ENCODE measurements around the gene USP21. TPM values are rescaled to one million over a fixed set of nuclear protein-coding genes. Genes with fewer than 3 reads are reported as not detected.
A peak's percentile ranks its signal among the peaks of the same experiment; 100 is the strongest.

Gene USP21, protein sequence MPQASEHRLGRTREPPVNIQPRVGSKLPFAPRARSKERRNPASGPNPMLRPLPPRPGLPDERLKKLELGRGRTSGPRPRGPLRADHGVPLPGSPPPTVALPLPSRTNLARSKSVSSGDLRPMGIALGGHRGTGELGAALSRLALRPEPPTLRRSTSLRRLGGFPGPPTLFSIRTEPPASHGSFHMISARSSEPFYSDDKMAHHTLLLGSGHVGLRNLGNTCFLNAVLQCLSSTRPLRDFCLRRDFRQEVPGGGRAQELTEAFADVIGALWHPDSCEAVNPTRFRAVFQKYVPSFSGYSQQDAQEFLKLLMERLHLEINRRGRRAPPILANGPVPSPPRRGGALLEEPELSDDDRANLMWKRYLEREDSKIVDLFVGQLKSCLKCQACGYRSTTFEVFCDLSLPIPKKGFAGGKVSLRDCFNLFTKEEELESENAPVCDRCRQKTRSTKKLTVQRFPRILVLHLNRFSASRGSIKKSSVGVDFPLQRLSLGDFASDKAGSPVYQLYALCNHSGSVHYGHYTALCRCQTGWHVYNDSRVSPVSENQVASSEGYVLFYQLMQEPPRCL
- total RNA-seq (10 to 100 TPM; 49.5 to 51.2 TPM), polyA plus RNA-seq (ENCODE audit: insufficient read depth, low read depth, low replicate concordance) (45.6 TPM)
- long read RNA-seq, donor 1, transcript USP21-201 (13 exons, 2,195 nt), result major isoform, 5 of 14 reads
- long read RNA-seq, donor 1, partial matches to known transcripts, result 8 of 14 reads
- long read RNA-seq, donor 1, other reads (novel, unspliced or antisense), result 0 of 14 reads
- long read RNA-seq, donor 2, transcript USP21-201 (13 exons, 2,195 nt), result major isoform, 5 of 8 reads
- long read RNA-seq, donor 2, partial matches to known transcripts, result 0 of 8 reads
- long read RNA-seq, donor 2, other reads (novel, unspliced or antisense), result 0 of 8 reads

DNA sequence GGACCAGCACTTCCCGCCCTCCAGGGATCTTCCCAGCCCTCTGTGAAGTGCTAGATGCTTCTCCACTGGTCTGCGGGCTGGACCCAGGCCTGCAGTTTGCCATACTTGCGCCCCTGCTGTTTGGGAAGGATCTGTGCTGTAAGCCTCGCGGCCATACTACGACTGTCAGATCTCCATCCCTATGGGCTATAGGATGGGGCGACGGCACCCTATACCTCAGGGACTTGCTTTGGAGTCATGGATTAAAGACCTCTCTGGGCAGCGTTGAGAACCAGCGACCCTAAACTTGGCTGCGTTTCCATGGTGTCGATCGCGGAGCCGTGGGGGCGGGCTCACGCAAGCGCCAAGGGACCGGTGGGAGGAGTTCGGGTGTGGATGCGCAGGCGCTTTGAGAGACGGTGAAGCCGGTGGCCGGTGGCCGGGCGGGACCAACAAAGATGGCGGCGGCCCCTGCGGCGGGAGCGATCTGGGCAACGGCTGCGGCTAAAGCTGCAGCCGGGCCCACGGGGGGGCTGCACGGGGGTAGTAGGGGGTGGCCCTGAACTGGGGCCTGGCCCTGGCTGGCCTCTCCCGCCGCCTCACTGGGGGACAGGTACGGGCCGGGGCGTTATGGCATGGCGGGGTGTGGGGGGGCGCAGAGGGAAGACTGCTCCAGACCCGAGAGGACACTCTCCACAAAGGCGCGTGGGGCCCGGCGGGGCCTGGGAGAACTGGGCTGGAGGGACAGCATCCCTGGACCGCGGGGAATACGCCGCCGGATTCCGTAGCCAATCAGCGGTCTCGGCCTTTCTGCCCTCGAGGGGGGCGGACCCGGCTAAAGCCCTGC lies at the start of gene USP21:
Gene USP21, plus strand, starts transcription at position 414 of the 826 bp plus-strand sequence. CDS start 1,141 bp downstream, outside the sequence.
- H3K9me3 ChIP-seq, result no peaks in the 10 kb centered on the region
- no peaks in the 10 kb centered on the region for H3K27me3 ChIP-seq
- peak within 1 kb of the TSS; percentile 90 to 91 for H3K27ac ChIP-seq
- intact Hi-C loops (cut with DNase I; ENCODE audit: low total_unique reads), result no loop called here
- peak within 1 kb of the TSS; percentile 85 to 88 for H3K4me3 ChIP-seq
- TF ChIP-seq, protein P1, sequence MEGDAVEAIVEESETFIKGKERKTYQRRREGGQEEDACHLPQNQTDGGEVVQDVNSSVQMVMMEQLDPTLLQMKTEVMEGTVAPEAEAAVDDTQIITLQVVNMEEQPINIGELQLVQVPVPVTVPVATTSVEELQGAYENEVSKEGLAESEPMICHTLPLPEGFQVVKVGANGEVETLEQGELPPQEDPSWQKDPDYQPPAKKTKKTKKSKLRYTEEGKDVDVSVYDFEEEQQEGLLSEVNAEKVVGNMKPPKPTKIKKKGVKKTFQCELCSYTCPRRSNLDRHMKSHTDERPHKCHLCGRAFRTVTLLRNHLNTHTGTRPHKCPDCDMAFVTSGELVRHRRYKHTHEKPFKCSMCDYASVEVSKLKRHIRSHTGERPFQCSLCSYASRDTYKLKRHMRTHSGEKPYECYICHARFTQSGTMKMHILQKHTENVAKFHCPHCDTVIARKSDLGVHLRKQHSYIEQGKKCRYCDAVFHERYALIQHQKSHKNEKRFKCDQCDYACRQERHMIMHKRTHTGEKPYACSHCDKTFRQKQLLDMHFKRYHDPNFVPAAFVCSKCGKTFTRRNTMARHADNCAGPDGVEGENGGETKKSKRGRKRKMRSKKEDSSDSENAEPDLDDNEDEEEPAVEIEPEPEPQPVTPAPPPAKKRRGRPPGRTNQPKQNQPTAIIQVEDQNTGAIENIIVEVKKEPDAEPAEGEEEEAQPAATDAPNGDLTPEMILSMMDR (IDR thresholded peaks at IDR 0.05), result peak in 1 of 3 experiments; percentile 5
- no peak for TF ChIP-seq POLR2A (IDR thresholded peaks at IDR 0.05)
- H3K36me3 ChIP-seq (ENCODE audit: low read depth, missing control alignments), result no peaks in the 10 kb centered on the region
- 0 to 2% methylated on average over 19 to 59 of the region's 60 CpGs for WGBS, 2 donors
- DNase-seq, result peak; percentile 95
- peaks cover 39% of the 10 kb centered on the region for H3K4me1 ChIP-seq

DNA sequence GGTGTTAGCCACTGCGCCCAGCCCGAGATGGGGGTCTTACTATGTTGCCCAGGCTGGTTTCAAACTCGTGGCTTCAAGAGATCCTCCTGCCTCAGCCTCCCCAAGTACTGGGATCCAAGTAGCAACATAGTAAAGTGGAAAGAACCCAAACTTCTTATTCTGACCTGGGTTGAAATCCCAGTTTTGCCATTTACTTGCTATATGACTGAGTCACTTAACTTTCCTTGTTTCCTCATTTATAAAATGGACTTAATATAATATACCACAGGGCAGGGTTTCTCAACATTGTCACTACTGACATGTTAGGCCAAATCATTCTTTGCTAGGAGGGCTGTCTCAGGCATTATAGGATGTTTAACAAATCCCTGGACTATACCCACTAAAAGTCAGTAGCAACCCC lies 48.2 kb upstream of the USP21 start:
- Histone ChIP-seq H3K4me3 (no peak overlapping the region), H3K27me3 (no peaks in the 10 kb centered on the region), H3K27ac (peak overlapping the region; percentile 30 to 55), H3K4me1 (peaks cover 15% of the 10 kb centered on the region), H3K36me3 (ENCODE audit: low read depth, missing control alignments) (no peaks in the 10 kb centered on the region), H3K9me3 (no peaks in the 10 kb centered on the region)
- TF ChIP-seq, protein P1 (IDR thresholded peaks at IDR 0.05), result no peak
- DNase-seq, result no peak
- intact Hi-C loops (cut with DNase I; ENCODE audit: low total_unique reads), result no loop called here
- WGBS, 2 donors, result 90 to 93% methylated on average over 3 of the region's 3 CpGs

DNA sequence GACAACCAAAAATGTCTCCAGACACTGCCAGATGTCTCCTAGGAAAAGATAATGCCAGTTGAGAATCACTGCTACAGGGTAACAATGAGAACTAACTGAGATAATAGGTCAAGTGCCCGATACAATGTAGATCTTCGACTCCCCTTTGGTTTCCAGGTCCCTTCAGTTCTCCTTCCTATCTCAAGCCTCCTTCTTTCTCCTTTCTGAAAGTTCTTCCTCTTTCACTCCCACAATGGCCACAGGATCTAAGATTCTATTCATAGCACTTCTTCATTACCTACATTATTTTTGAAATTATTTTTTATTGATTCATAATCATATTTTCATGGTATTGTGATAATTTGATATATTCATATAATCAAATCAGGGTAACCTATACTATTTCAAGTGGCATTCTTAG lies 47.8 kb upstream of the USP21 start:
- no peak for DNase-seq
- Histone ChIP-seq H3K27me3 (no peaks in the 10 kb centered on the region), H3K36me3 (ENCODE audit: low read depth, missing control alignments) (no peaks in the 10 kb centered on the region), H3K27ac (peak overlapping the region; percentile 30 to 55), H3K4me3 (no peak overlapping the region), H3K4me1 (peaks cover 19% of the 10 kb centered on the region), H3K9me3 (no peaks in the 10 kb centered on the region)
- WGBS, 2 donors, result 60 to 83% methylated on average over 2 of the region's 2 CpGs
- TF ChIP-seq, protein P1 (IDR thresholded peaks at IDR 0.05), result no peak
- no peak for TF ChIP-seq POLR2A (IDR thresholded peaks at IDR 0.05)
- intact Hi-C loops (cut with DNase I; ENCODE audit: low total_unique reads), result no loop called here

GRCh38 chr1:161113915-161114314 lies 45.4 kb upstream of the USP21 start:
- no peak for DNase-seq
- intact Hi-C loops (cut with DNase I; ENCODE audit: low total_unique reads), result no loop called here
- Histone ChIP-seq H3K4me1 (peaks cover 32% of the 10 kb centered on the region), H3K27ac (no peak overlapping the region), H3K36me3 (ENCODE audit: low read depth, missing control alignments) (no peaks in the 10 kb centered on the region), H3K9me3 (no peaks in the 10 kb centered on the region), H3K27me3 (no peaks in the 10 kb centered on the region), H3K4me3 (no peak overlapping the region)
- WGBS, 2 donors, result 83 to 88% methylated on average over 1 of the region's 1 CpG
- TF ChIP-seq POLR2A (IDR thresholded peaks at IDR 0.05), result no peak
- TF ChIP-seq, protein P1 (IDR thresholded peaks at IDR 0.05), result no peak
